ENCODE measurements around the gene TRAPPC2L. TPM values are rescaled to one million over a fixed set of nuclear protein-coding genes. Genes with fewer than 3 reads are reported as not detected.

The TRAPPC2L gene
- total RNA-seq, 1 donor from 2014 or later = 74.0 TPM

DNA sequence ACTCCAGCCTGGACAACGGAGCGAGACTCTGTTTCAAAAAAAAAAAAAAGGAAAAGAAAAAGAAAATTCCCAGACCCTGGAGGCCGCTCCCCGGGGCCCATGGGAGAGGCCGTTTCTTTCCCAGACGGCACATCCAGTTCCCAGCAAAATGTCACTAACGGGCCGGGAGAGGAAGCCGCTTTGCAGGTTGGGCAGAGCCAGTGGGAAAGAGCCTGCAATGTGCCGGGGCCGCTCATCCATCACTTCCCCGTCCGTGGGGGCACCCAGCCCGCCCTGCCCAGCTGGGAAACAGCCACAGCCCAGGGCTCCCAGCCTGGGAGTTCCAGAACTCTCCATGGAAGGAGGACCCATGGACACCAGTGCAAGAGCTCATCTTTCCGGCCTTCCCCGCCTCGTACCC lies 51.4 kb downstream of the TRAPPC2L start:
- no peak overlapping the region for H3K27ac Mint-ChIP-seq (ENCODE audit: unreplicated experiment)
- TF ChIP-seq, protein P1, sequence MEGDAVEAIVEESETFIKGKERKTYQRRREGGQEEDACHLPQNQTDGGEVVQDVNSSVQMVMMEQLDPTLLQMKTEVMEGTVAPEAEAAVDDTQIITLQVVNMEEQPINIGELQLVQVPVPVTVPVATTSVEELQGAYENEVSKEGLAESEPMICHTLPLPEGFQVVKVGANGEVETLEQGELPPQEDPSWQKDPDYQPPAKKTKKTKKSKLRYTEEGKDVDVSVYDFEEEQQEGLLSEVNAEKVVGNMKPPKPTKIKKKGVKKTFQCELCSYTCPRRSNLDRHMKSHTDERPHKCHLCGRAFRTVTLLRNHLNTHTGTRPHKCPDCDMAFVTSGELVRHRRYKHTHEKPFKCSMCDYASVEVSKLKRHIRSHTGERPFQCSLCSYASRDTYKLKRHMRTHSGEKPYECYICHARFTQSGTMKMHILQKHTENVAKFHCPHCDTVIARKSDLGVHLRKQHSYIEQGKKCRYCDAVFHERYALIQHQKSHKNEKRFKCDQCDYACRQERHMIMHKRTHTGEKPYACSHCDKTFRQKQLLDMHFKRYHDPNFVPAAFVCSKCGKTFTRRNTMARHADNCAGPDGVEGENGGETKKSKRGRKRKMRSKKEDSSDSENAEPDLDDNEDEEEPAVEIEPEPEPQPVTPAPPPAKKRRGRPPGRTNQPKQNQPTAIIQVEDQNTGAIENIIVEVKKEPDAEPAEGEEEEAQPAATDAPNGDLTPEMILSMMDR (IDR thresholded peaks at IDR 0.05) = no peak
- no peaks in the 10 kb centered on the region for H3K36me3 Mint-ChIP-seq (ENCODE audit: unreplicated experiment)
- H3K4me3 Mint-ChIP-seq (ENCODE audit: unreplicated experiment) = no peak overlapping the region
- no peak for DNase-seq (ENCODE audit: extremely low spot score, unreplicated experiment)
- peaks cover 4% of the 10 kb centered on the region for H3K4me1 Mint-ChIP-seq (ENCODE audit: unreplicated experiment)
- H3K27me3 Mint-ChIP-seq (ENCODE audit: unreplicated experiment) = peaks cover 10% of the 10 kb centered on the region
- no peaks in the 10 kb centered on the region for H3K9me3 Mint-ChIP-seq (ENCODE audit: unreplicated experiment)

DNA sequence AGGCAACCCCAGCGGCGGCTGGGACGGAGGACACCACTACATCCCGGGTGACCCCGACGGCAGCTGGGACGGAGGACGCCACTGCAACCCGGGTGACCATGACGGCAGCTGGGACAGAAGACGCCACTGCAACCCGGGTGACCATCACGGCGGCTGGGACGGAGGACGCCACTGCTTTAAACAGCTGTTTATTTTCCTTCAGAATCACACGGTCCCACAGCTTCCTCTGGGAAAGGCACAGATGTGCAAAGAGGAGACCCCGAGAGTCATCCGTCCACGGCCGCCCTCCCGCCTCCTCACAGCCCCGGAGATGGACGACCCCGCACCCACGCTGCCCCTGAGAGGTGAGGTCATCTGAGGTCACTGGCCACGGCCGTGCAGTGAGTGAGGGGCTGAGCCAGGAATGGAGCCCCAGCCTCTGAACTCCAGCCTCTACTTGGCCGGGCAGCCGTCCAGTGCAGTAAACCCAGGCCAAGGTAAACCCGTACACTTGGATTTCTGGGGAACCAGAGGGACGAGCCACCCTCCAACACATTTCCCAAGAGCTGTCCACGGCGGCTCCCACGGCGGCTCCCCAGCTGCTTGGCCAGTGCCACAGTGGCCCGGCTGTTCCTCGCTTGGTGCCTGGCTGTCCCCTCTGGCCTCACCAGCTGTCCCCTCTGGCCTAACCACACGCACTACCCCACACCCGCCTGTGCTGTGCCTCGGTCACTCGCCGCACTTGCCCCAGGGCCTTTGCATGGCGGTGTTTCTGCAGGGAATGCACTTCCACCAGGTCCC lies 52.7 kb downstream of the TRAPPC2L start:
- no peak overlapping the region for H3K4me3 Mint-ChIP-seq (ENCODE audit: unreplicated experiment)
- H3K36me3 Mint-ChIP-seq (ENCODE audit: unreplicated experiment) = no peaks in the 10 kb centered on the region
- H3K9me3 Mint-ChIP-seq (ENCODE audit: unreplicated experiment) = no peaks in the 10 kb centered on the region
- peaks cover 10% of the 10 kb centered on the region for H3K27me3 Mint-ChIP-seq (ENCODE audit: unreplicated experiment)
- H3K27ac Mint-ChIP-seq (ENCODE audit: unreplicated experiment) = no peak overlapping the region
- TF ChIP-seq, protein P1 (IDR thresholded peaks at IDR 0.05) = no peak
- peaks cover 12% of the 10 kb centered on the region for H3K4me1 Mint-ChIP-seq (ENCODE audit: unreplicated experiment)
- no peak for DNase-seq (ENCODE audit: extremely low spot score, unreplicated experiment)

DNA sequence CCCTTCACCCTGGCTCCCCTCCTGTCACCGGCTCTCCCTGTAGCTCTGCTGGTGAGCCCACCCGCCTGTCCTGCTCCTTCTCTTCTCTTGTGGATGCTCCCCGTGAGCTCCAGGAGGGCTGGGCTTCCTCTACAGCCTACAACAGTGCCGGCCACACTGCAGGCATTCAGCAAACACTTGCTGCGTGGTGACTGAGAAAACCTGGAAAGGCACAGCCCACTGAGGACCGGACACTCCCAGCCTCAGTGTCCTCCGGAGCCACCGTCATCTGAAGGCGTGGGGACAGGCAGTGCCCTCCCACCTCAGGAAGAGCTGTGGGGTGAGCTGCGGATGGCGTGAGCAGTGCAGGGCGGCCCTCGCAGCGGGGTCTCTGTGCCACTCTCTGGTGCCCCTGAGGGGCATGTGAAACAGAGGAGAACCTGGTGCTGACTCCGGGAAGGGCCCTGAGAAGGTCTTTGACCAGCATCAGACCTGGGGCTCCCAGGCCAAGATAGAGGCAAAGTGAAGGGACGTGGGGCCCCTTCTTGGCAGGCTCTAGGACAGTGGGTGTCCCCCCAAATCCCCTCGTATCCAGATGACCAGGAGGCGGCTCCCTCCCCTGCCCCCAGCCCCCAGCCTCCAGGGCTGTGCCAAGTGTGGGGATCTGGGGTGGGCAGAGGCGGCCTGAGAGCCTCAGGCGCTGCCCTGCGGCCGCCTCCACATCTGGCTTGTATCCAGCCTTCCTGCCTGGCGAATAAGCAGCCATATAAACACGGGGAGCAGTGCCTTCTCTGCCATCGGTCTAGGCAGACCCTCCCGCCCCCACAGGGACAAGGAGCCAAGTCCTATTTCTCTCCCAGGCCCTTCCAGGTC lies 53.6 kb downstream of the TRAPPC2L start:
- DNase-seq (ENCODE audit: extremely low spot score, unreplicated experiment) = no peak
- H3K4me1 Mint-ChIP-seq (ENCODE audit: unreplicated experiment) = peaks cover 13% of the 10 kb centered on the region
- TF ChIP-seq, protein P1 (IDR thresholded peaks at IDR 0.05) = no peak
- H3K4me3 Mint-ChIP-seq (ENCODE audit: unreplicated experiment) = no peak overlapping the region
- H3K27ac Mint-ChIP-seq (ENCODE audit: unreplicated experiment) = no peak overlapping the region
- H3K27me3 Mint-ChIP-seq (ENCODE audit: unreplicated experiment) = peaks cover 10% of the 10 kb centered on the region
- no peaks in the 10 kb centered on the region for H3K36me3 Mint-ChIP-seq (ENCODE audit: unreplicated experiment)
- H3K9me3 Mint-ChIP-seq (ENCODE audit: unreplicated experiment) = no peaks in the 10 kb centered on the region

- no peaks in the 10 kb centered on the region for H3K9me3 Mint-ChIP-seq (ENCODE audit: unreplicated experiment)
- no peak overlapping the region for H3K4me3 Mint-ChIP-seq (ENCODE audit: unreplicated experiment)
- TF ChIP-seq, protein P1 (IDR thresholded peaks at IDR 0.05) = no peak
- peaks cover 10% of the 10 kb centered on the region for H3K27me3 Mint-ChIP-seq (ENCODE audit: unreplicated experiment)
- no peaks in the 10 kb centered on the region for H3K36me3 Mint-ChIP-seq (ENCODE audit: unreplicated experiment)
- DNase-seq (ENCODE audit: extremely low spot score, unreplicated experiment) = no peak
- H3K4me1 Mint-ChIP-seq (ENCODE audit: unreplicated experiment) = peaks cover 16% of the 10 kb centered on the region
- no peak overlapping the region for H3K27ac Mint-ChIP-seq (ENCODE audit: unreplicated experiment)
Measured at GRCh38 chr16:88911136-88911945, 54.4 kb downstream of the TRAPPC2L start.

All from osteocyte (in vitro differentiated cells).